Stimulated activated CD4-positive, alpha-beta T cell treated with anti-CD3 and anti-CD28 coated beads, Interleukin-12 subunit alpha, Interleukin-12 subunit beta, amount 100 ng/mL, for 48 hours (primary cell): Measurements from ENCODE around the gene DCLK2.
A peak's percentile ranks its signal among the peaks of the same experiment; 100 is the strongest.

Experiments used
- DNase-seq, 3 donors: peaks; one replicate each; pipeline ENCODE4 v3.0.0-alpha.2; 2020; ENCODE audit warnings: low read depth in 2 of 3, low spot score in 1 of 3

DCLK2 gene

DNA sequence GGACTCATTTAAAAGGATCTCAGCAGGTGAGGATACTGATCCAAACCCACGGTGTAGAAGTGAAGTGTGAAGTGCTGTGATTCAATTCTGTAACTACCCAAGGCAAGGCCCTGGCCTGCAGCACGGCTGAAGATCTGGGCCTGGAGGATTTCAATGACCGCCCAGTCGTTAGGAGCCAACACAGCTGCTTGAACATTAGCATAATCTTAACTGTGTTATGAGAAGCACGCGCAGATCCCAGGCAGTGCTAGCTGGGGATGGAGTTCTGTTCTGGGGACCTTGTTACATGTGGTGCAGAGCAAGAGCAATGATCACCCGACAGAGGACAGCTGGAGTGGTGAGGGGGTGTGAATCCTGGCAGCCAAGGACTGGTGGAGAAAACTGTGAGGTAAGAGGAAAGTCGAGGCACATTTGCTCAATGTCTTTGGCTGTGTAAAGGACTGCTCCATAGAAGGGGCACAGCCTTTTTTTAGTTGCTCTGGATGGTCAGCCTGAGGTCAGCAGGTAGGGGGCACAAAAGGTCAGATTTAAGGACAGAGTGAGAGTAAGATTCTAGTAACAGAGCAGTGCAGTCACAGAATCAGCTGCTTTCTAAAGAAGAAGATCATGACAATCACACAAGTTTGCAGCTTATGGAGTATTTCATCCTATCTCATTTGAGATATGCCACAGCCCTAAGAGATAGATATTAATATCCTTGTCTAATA lies 181.8 kb downstream of the DCLK2 start:
- no peak for DNase-seq

DNA sequence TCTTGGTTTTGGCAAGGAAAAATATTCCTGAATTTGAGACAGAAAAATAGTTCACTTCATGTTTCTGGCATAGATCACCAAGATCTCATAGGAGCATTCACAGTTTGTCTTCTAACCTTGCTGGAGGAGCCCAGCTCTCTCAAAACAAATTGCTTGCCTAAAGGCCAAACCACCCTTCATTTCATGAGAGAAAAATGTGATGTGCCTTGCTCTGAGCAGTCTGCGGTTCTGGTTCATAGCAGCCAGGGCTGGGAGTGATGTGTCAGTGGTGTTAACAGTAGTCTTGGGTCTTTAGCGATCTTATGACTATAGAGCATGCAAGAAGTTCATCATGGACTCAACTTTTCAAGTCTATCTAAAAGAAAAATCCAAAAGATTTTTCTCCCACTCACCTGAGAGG lies 183.3 kb downstream of the DCLK2 start:
- no peak for DNase-seq

- no peak for DNase-seq
Measured at GRCh38 chr4:150262611-150263010, 184.4 kb downstream of the DCLK2 start.

DNA sequence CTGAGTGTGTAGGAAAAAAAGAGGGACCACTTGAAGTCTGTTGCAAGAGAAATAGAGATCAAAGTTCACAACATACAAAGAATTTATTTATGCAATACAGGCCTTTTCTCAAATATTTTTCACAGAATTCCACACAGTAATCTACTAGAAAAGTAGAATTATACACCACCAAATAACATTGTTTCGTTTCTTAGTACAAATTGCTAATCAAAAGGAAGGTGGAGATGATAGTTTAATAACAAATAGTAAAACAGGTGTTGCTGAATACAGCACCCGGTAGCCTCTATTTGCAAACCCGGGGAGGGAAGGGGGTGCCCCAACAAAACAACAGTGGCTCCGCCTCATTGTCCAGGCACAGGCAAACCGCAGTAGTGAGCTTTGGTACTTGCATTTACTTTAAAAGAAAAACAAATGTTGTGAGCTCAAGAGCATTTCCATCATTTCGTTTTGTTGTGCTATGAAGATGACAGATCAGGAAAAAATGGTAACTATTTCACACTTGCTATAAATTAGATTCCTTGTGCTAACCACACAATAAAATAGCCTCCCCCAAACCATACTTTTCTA lies 186.4 kb downstream of the DCLK2 start:
- no peak for DNase-seq

GRCh38 chr4:150265806-150266205 lies 187.6 kb downstream of the DCLK2 start:
- DNase-seq, result no peak

DNA sequence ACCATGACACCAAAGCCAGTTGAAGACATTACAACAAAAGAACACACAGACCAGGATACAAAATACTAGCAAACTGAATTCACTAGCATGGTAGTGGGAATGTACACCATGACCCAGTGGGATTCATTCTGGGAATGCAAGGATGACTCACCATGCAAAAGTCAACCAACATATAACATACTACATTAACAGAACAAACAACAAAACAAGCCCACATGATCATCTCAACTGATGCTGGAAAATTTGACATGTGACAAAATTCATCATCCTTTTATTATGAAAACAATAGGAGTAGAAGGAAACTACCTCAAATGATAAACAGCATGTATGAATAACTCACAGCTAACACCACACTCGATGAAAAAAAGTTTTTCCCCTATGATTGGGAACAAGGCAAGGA lies 190.2 kb downstream of the DCLK2 start:
- DNase-seq, result no peak

GRCh38 chr4:150278206-150278605 lies 200.0 kb downstream of the DCLK2 start:
- no peak for DNase-seq

GRCh38 chr4:150280081-150280895 lies 202.0 kb downstream of the DCLK2 start:
- DNase-seq, result no peak

DNA sequence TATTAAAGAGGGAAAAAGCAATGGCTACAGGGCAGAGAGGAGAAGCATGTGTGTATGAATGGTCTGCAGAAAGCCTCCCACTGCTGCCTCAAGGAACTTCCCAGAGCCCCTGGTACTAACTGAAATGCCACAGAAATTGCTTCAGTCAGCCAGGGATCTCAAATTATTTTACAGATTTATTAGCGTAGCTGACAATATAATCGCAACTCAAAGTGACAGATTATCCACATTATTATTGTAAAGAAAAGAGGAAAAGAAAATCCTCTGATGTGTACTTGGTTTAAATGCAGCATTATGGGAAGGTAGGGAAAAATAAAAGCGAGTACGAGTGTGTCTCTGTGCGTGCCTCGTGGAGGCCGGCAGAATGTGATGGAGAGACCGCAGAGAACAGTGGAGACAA lies 202.7 kb downstream of the DCLK2 start:
- no peak for DNase-seq

DNA sequence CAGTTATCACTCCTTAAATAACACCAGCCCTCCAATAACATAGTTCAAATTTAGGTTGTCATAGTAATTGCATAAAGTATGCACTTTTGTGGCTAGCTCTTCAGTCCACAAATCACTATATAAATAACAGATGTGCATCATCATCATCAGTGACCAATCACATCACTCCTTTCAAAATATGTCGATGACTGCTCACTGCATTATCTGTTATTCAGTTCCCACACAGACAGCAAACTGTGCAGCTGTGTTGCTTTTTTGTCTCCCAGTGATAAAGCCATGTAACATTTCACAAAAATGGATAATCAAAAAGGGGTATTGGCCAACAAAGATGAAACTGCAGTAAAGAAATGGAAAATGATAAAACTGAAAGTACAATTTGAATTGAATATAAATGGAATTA lies 205.4 kb downstream of the DCLK2 start:
- DNase-seq, result no peak

GRCh38 chr4:150286656-150287055 lies 208.4 kb downstream of the DCLK2 start:
- DNase-seq, result no peak

GRCh38 chr4:150289198-150289597 lies 211.0 kb downstream of the DCLK2 start:
- DNase-seq, result no peak

GRCh38 chr4:150289881-150290280 lies 211.6 kb downstream of the DCLK2 start:
- no peak for DNase-seq

GRCh38 chr4:150297861-150298474 lies 219.7 kb downstream of the DCLK2 start:
- peak in 2 of 3 donors; percentile 19 for DNase-seq

DNA sequence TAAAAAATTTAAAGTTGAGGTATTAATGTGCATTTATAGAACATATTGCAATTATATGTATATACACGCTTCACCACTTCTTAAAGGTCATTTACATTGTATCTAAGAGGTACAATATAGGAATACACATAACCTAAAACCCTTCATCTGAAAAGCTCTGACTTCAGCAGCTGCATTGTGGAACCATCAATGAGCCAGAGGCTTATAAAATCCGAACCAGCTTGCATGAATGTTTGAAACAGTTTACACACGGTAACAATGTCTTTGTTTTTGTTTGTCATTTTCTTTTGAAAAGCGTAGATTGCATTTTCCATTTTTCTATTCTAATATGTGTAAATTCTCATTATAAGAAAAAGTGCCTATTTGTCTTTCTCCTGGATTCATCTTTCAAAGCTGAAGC lies 221.6 kb downstream of the DCLK2 start:
- no peak for DNase-seq

GRCh38 chr4:150302553-150302952 lies 224.3 kb downstream of the DCLK2 start:
- peak in 2 of 3 donors; percentile 21 to 55 for DNase-seq

DNA sequence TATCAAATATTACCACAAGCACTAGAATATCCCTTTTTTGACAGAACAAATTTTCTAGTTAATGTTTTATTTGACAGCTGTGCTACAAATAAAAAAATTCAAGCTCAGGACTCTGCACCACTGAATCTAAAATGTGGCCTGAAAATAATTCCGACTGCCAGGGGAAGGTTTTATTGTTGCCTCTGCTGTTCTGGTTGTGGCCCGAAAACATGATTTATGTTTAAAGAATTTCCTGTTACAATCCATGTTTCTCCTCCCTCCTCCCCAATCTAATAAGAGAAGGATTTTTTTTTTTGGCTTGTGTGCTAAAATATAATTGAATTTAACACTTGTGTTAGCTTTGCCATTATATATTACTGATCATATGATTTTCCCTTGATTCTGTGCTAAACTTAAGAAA lies 227.8 kb downstream of the DCLK2 start:
- DNase-seq, result no peak

DNA sequence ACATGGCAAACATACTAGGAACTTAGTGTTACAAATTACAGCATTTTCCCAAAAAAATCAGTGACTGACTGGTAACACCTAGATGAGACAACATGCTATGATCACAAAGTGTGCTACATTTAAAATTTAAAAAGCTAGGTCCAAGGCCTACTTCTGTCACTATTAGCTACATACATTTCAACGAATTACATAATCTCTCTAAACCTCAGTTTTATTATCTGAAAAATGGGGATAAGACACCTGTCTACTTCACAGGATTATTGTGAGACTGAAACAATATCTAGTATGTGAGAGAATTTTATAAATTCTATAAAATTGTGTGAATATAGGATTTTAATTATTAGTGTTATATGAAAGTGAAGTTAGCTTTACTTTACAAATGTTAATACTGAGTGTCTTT lies 228.5 kb downstream of the DCLK2 start:
- no peak for DNase-seq
